NOMO-1 (cell line): Measurements from ENCODE around the gene ST6GAL1.
"Not testable (repeated sequence)": the region's sequence is repeated elsewhere in the genome, so short reads cannot be mapped to it uniquely, and the experiment has no call there.

ENCODE experiments used
- DNase-seq, 2 experiments: peaks; one replicate each; lab custom pipeline; 2025; ENCODE audit not compliant: unreplicated experiment in 2 of 2; lab: John Stamatoyannopoulos, UW

Gene ST6GAL1

DNA sequence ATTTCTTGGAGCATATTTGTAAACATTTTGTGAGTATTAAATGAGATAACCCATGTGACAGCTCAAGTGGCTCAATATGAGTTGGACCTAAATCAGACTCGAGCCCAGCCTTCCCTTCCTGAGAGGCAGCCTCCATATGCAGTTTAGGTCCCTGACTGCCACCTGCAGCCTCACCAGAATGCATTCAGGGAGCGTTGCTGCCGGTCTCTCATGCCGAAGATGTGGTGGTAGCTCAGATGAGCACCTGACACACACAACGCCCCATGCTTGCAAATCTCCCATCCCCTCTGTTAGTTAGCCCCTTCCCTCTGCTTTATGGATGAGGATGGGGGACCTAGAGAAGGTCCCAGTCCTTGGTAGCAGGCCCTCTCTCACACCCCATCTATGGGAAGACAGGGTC, 9.2 kb downstream of the ST6GAL1 start:
- no peak for DNase-seq

DNA sequence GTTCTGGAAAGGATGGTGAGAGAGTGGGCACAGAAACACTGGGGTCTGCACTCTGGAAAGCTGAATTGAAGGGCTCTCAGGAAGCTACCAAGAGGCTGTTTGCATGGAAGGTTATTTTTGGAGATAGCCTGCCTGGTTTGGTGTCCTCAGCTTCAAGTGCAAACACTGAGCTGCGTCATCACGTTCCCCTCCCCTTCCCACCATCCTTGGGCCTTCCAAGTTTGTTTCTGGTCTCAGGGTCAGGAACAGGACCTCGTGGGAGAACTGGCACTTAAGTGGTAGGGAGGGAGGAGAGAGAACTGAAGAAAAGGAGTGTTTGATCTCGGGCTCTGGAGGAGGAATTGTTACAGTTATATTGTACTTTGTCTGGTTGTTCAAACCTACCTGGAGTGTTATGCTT, 10.6 kb downstream of the ST6GAL1 start:
- DNase-seq: no peak

DNA sequence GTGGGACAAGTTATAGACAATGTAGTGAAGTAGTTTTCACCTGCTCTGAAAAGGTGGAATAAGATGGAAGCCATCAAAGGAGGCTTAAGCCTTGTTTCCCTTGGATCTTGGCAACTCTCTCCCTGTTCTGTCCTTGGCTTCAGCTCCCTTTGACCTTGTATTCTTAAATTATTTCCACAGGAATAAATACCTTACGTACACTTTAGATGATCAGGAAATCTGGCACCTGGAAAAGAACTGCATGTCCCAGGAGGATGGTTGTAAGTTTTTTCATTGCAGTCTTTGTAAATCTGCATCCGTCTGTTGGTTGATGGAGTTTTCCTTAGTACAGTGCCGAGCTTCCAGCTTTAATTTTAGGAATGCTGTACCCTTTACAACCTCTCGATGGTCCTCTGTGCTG, 11.8 kb downstream of the ST6GAL1 start:
- DNase-seq: no peak

DNA sequence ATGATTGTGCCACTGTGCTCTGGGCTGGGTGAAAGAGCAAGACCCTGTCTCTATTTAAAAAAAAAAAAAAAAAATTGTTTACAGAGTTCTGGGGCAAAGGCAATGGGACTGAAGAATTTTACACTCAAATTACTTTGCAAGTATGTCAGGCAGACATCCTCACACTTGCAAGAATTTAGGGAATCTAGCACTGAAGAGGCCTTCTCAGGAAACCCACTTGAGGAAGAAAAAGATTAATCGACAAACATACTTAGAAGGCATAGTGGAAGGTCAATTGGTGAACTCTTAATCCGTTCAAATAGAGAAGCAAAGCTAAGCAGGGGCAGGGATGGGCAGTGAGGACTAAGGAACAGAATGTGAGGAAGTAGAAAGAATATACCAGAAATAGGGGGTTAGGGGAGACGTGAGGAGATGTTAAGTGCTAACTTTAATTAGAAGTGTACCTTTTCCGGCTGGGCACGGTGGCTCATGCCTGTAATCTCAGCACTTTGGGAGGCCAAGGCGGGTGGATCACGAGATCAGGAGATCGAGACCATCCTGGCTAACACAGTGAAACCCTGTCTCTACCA, 15.0 kb downstream of the ST6GAL1 start:
- DNase-seq: no peak

DNA sequence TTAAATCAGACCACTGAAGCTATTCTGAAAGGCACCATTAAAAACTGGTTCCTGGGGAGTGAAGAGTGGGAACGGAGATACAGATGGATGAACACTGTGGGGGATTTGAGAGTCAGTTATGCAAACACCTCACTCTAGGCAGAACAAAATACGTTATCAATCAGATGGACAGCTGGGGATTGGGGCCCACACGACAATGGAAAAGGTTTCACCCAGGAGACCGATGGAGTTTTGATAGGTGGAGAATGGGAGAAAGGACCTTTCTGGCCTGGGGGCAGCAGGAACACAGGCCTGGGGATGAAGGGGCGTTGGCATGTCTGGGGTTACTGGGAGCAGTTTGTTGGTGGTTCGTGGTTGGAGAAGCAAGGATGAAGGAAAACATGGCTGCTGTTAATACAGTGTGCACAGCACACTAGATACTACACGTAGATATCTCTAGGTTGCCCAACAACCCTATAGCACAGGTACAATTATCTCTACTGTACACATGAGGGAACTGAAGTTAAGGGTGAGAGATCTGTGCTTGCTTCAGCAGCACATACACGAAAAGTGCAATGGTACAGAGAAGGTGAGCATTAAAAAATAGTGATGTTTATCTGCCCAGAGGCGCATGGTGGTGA, 16.5 kb downstream of the ST6GAL1 start:
- DNase-seq: no peak

DNA sequence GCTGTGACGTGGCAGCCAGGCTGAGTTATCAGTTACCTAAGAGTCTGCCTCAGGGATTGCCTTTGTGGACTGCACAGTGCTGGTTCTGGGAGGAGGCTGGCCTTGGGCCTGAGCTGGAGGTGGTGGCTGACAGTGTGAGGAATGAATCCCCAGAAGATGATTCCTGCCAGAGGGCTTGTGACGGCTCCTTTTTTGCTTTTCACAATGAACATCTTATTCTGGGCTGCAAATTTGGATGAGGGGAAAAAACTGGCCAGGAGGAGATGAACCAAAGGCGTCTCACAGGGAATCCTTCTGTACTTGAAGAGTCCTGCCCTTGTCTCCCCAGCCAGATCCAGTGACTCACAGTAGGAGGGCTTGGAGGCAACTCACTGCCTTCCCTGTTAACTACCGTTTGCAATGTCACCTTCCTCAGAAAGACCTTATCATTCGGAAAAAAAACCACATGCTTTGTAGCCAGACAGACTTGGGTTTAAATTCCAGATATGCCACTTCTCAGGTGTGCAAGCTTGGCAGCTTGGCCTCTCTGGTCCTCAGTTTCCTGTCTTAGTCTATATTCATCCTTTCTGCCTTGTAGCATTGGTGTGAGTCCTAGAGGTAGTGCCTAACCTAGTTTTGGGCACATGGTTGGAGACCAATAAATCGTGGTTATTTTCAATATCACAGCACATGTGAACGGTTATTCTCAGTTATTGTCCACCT, 19.1 kb downstream of the ST6GAL1 start:
- DNase-seq: no peak

DNA sequence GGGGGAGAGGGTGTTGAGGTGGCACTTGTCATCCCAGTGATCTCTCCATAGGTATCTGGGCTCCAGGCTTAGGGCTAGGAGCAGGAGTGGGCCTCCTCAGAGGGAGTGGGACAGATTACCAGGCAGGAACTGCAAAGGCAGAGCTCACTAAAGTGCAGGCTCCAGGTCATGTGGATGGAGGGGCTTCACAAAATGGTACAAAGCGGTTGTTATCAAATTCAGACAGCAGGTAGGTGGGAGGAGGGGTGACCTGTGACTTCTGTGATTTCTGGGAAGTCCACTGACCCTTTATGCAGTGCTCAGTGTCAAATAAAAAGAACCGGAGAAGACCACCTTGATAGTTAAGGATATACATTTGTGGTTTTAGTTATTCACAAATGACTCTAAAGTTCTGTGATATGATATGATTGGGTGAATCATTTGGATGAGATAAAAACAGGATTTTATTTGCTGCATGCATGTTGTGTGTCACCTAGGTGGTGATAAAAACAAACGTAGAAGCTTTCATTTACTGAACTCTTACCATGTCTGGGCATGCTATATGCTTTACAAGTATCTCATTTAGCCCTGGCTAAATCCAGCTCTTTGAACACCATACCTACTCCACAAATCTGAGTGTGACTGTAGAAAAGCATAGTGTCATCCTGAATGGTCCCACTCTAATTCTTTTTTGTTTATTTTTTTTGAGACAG, 20.2 kb downstream of the ST6GAL1 start:
- no peak for DNase-seq

DNA sequence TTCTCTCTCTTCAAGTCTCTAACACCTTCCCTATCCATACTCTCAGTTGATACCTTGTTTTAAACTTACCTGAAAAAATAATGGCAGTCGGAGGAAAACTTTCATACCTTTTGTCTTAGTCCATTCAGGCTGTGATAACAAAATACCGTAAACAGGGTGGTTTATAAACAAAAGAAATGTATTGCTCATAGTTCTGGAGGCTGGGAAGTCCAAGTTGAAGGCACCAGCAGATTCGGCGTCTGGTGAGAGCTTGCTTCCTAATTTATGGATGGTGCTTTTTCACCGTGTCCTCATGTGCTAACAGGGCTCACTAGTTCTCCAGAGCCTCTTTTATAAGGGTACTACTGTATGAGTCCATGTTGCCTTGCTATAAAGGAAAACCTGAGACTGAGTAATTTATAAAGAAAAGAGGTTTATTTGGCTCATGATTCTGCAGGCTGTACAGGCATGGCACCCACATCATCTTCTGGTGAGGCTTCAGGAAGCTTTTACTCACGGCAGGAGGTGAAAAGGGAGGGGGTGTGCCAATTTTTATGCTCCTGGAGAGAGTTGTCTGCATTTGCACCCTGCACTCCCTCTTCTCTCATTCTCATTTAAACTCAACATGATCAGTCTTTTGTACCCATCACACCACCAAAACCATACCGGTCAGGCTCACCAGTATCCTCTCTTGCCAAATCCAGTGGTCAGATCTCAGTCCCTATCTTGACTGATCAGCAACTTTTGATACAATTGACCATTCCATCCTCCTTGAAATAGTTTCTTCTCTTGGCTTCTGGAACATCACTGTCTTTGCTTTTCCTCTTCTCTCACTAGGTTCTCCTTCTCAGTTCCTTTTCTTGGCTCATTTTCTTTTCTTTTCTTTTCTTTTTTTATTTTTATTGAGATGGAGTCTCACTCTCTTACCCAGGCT, 21.6 kb downstream of the ST6GAL1 start:
- no peak for DNase-seq

DNA sequence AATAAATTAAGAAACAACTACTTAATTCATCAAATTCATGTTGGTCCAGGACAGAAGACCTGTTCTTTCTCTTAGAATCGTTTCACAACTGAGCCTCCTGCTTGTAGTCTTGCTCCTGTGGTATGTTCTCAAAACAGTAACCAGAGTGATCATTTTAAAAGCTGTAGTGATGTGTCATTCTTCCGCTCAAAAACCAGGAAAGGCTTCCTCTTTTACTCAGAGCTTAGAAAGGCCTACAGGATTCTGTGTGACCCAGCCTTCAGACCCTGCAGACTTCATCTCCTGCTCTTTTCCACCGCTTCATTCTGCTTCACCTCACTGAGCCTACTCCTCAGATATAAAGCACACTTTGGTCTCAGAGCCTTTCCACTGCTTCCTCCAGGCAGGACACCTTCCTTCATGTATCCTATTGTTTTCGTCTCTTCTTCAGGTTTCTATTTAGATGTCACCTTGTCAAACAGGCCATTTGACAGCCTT, 22.7 kb downstream of the ST6GAL1 start:
- peak; percentile 81 to 97 for DNase-seq

DNA sequence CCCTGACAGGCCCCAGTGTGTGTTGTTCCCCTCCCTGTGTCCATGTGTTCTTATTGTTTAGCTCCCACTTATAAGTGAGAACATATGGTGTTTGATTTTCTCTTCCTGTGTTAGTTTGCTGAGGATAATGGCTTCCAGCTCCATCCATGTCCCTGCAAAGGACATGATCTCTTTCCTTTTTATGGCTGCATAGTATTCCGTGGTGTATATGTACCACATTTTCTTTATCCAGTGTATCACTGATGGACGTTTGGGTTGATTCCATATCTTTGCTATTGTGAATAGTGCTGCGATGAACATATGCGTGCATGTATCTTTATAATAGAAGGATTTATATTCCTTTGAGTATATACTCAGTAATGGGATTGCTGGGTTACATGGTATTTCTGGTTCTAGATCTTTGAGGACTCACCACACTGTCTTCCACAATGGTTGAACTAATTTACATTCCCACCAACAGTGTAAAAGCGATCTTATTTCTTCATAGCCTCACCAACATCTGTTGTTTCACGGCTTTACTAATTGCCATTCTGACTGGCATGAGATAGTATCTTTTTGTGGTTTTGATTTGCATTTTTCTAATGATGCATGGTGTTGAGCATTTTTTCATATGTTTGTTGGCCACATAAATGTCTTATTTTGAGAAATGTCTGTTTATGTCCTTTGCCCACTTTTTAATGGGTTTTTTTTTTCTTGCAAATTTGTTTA, 23.8 kb downstream of the ST6GAL1 start:
- DNase-seq: not testable (repeated sequence)

DNA sequence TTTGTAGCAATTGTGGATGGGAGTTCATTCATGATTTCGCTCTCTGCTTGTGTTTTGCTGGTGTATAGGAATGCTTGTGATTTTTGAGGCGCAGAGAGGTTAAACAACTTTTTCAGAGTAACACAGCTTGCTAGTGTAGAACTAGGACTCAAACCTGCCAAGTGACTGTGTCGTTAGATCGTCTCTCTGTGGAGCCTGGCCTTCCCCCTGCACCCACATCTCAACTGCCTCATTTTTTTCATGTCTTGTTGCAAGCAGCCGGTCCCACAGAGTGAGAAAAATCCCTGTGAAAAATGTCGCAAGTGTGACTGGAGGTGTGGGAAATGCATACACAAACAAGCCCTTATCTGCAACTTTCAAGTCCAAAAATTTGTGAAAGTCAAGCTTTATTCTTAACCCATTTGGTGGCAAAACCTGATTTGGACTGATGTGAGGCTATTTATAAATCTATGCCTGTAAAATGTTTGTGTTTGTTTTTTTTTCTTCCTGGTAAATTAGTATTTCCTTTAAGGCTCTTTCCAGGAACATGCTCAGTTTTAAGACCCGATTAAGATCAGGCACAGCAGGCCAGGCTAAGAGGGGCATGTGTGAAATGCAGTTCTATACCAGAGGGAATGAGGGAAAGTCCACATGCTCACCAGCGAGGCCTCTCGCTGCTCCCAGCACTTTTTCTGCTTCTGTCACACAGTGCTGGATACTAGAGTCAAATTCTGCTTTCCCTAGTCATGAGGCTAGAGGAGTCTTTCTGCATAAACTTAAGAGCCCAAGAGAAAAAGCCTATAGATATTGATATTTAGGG, 25.8 kb downstream of the ST6GAL1 start:
- DNase-seq: no peak

DNA sequence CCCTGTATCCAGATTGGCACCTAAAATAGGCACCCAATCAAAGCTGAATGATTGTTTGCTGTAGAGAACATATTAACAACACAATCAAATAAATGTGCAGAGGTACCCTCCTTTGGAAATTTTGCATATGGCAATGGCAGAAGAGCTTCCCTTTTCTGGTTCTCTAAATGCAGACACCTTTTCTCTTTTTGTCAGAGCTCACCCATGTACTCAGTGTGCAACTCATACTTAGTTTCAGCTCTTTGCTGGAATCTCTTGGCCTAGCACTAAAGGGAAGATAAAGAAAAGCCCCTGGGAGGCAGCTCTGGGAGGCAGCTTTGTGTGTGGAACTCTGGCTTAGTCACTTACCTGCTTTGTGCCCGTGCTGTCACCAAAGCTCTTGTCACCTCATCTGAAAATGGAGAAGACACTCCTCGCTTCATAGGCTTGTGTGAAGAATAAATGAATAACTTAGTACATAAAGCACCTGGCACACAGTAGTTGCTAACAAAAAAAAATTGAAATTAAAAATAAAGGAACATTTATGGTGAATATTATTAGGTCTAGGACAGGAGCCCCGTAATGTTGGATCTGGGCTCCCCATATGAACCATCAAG, 28.8 kb downstream of the ST6GAL1 start:
- DNase-seq: peak; percentile 21 to 23

DNA sequence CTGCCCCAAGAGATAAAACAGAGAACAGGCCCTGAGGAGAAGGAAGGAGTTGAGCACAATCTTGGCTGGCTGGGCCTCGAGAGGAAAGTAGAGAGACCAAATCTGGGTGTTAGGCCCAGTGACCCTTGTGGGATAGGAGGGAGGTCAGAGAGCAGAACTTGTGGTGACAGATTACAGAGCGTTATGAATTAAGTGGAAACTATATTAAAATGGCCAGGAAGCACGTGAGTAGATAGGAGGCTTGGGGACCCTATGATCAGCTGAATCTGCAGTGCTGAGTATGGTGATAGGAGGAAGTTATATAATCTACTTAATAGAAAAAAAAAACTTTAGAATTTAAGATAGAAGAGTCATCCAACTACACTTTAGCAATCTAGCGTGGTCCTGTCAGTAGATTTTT, 30.0 kb downstream of the ST6GAL1 start:
- DNase-seq: no peak

DNA sequence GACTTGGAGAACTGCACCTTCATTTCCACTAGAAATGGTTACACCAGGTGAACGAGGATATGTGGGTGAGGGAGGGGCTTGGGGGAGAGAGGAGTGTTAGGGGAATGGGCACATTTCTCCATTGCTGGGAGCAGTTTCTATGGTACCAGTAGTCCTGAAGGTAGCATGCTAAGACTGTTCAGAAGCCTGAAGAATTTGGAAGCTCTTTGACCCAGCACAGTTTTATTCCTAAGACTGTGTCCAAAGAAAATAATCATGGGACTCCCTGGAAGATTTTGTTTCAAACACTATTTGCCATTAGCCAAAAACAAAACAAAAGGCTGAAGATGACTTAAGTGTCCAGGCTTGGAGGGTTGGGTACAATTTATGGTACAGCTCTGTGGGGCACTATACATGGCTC, 32.1 kb downstream of the ST6GAL1 start:
- no peak for DNase-seq

DNA sequence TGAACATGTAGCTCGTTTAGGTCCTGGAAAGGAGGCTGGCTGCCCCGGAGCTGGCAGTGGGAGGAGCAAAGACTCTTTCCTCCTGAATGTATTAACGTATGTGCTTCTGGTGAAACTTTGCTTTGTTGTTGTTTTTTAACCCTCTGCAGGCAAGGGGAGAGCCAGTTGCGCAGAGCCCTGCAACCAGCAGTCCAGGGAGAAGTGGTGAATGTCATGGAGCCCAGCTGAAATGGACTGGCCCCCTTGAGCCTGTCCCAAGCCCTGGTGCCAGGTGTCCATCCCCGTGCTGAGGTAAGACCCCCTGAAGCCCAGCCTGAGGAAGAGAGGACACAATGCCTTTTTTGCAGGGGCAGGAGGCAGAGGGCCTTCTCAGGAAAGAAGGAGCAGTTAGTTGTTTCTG, 33.3 kb downstream of the ST6GAL1 start:
- DNase-seq: no peak

DNA sequence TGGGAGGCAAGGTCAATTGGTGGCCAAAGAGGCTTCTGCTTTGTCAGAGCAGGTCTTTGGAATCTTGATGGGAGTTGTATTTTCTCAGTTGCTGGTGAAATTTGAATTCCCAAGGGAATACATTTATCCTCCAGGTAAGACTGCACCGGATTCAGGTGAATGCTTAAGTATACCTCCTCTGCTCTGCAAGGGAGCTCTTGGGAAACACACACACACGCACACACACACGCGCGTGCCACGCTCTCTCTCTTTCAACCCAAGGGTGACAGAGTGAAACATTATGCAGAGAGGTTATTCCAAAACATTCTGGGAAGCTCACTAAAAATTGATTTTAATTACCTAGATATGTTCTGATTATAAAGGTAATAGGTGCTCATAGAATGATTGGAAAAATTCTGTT, 33.7 kb downstream of the ST6GAL1 start:
- no peak for DNase-seq

DNA sequence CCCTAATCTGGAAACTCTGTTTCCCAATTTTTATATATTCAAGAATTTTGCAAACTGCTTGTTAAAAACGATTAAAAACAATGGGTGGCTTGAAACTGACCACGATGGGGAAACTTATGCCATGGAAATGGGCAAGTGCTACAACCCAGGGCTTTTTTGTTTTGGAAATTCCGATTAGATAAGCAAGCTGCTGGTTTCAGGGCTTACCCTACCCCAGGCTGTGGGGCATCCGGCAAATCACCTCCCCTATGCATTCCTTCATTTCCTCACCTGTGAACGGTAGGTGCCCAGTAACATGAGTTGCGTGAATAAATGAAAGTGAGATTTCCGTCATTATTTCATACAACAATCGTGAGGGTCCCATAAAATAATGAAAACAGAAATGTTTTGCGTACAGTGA, 34.3 kb downstream of the ST6GAL1 start:
- DNase-seq: no peak

DNA sequence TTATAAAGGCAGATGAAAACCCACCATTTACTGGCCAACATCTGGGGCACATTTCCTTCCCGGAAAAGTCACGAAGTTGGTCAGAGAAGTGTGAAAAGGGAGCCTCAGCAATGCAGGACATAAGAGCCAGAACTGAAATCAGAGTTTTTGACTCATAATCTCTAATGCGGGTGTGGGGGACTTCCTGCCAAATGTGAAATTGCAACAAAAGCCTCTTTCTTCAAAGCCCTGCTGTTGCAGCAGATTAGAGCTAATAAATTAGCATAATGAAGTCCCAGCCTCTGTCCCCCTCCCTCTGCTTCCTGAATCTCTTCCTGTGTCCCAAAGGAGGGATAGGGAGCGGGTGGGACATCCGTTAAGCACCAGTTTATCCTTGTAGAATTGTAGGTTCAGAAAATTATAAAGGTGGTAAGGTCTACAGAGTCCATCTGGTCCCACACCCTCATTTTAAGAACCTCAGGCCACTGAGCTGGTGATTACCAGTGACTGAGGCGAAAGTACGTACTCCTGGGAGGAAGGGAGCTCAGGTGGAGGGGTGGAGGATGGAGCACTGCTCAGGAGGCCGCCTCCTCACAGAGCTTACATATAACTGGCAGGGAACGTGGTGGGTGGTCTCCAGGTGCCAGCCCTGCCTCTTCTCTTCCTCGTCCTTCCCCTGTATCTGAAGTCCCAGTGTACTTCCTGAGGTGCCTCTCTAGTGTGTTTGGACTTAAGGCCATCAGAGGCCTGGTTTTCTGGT, 35.0 kb downstream of the ST6GAL1 start:
- no peak for DNase-seq
